ENCODE data around the gene RXRA.
A peak's percentile ranks its signal among the peaks of the same experiment; 100 is the strongest.

The RXRA gene

GRCh38 chr9:134393582-134394280 lies 67.5 kb downstream of the RXRA start:
- 93% methylated on average over 3 of the region's 7 CpGs for WGBS (ENCODE audit: insufficient coverage)
- ChIA-PET CTCF (interaction anchor here (2.3 to 7.6 kb wide), 2 partner anchors 10 to 49 kb away, joined by 5 to 55 read pairs; no protein-coding TSS in a partner anchor), POLR2A (interaction anchor here (0.9 kb wide), 1 partner anchor 10 kb away, joined by 3 read pairs; no protein-coding TSS in a partner anchor)
- Histone ChIP-seq H3K36me3 (ENCODE audit: control insufficient read depth in 4 of 4, insufficient read depth in 4 of 4, low read length in 3 of 4) (no peaks in the 10 kb centered on the region), H3K27me3 (replicated peaks in 2 of 5; ENCODE audit: control insufficient read depth in 4 of 5, insufficient read depth in 5 of 5, low read length in 4 of 5) (no peaks in the 10 kb centered on the region), H3K27ac (ENCODE audit: insufficient read depth in 1 of 2, low read depth in 1 of 2, low read length in 2 of 2, poor library complexity in 1 of 2, severe bottlenecking in 2 of 2) (no peak overlapping the region), H3K9me3 (ENCODE audit: control extremely low read depth in 1 of 5, control insufficient read depth in 4 of 5, insufficient read depth in 2 of 5, low read depth in 1 of 5, low read length in 4 of 5) (peaks cover 0 to 1% (median 0%) of the 10 kb centered on the region in 5 experiments), H3K4me3 (ENCODE audit: control insufficient read depth in 1 of 7, extremely low read depth in 1 of 7, insufficient read depth in 4 of 7, low read depth in 2 of 7, low read length in 6 of 7) (no peak overlapping the region), H3K4me1 (ENCODE audit: control extremely low read depth in 1 of 4, control insufficient read depth in 4 of 4, insufficient read depth in 4 of 4, low read length in 3 of 4) (peaks cover 3 to 92% (median 72%) of the 10 kb centered on the region in 4 experiments)
- no peak for DNase-seq

- WGBS (ENCODE audit: insufficient coverage) = 95% methylated on average over 13 of the region's 16 CpGs
- H3K27ac ChIP-seq (ENCODE audit: insufficient read depth in 1 of 2, low read depth in 1 of 2, low read length in 2 of 2, poor library complexity in 1 of 2, severe bottlenecking in 2 of 2) = no peak overlapping the region
- POLR2A ChIA-PET = interaction anchor here (2.7 kb wide), 1 partner anchor 11 kb away, joined by 14 read pairs; no protein-coding TSS in a partner anchor
- H3K36me3 ChIP-seq (ENCODE audit: control insufficient read depth in 4 of 4, insufficient read depth in 4 of 4, low read length in 3 of 4) = peaks cover 0 to 5% (median 0%) of the 10 kb centered on the region in 4 experiments
- no peaks in the 10 kb centered on the region for H3K27me3 ChIP-seq (replicated peaks in 2 of 5; ENCODE audit: control insufficient read depth in 4 of 5, insufficient read depth in 5 of 5, low read length in 4 of 5)
- no peak overlapping the region for H3K4me3 ChIP-seq (ENCODE audit: control insufficient read depth in 1 of 7, extremely low read depth in 1 of 7, insufficient read depth in 4 of 7, low read depth in 2 of 7, low read length in 6 of 7)
- peaks cover 3 to 91% (median 74%) of the 10 kb centered on the region in 4 experiments for H3K4me1 ChIP-seq (ENCODE audit: control extremely low read depth in 1 of 4, control insufficient read depth in 4 of 4, insufficient read depth in 4 of 4, low read length in 3 of 4)
- no peak for DNase-seq
- CTCF ChIA-PET = interaction anchor here (2.3 to 7.6 kb wide), 3 partner anchors 12 to 48 kb away, joined by 5 to 55 read pairs (median 7); no protein-coding TSS in a partner anchor
- peaks cover 0 to 9% (median 0%) of the 10 kb centered on the region in 5 experiments for H3K9me3 ChIP-seq (ENCODE audit: control extremely low read depth in 1 of 5, control insufficient read depth in 4 of 5, insufficient read depth in 2 of 5, low read depth in 1 of 5, low read length in 4 of 5)
These were observed 68.8 kb downstream of the RXRA start for GRCh38 chr9:134395002-134395517.

- Histone ChIP-seq H3K27ac (ENCODE audit: insufficient read depth in 1 of 2, low read depth in 1 of 2, low read length in 2 of 2, poor library complexity in 1 of 2, severe bottlenecking in 2 of 2) (no peak overlapping the region), H3K4me1 (ENCODE audit: control extremely low read depth in 1 of 4, control insufficient read depth in 4 of 4, insufficient read depth in 4 of 4, low read length in 3 of 4) (peaks cover 3 to 90% (median 67%) of the 10 kb centered on the region in 4 experiments), H3K36me3 (ENCODE audit: control insufficient read depth in 4 of 4, insufficient read depth in 4 of 4, low read length in 3 of 4) (peaks cover 0 to 5% (median 0%) of the 10 kb centered on the region in 4 experiments), H3K4me3 (ENCODE audit: control insufficient read depth in 1 of 7, extremely low read depth in 1 of 7, insufficient read depth in 4 of 7, low read depth in 2 of 7, low read length in 6 of 7) (peak overlapping the region in 3 of 7 experiments; percentile 32 to 66 (median 55)), H3K27me3 (replicated peaks in 2 of 5; ENCODE audit: control insufficient read depth in 4 of 5, insufficient read depth in 5 of 5, low read length in 4 of 5) (no peaks in the 10 kb centered on the region), H3K9me3 (ENCODE audit: control extremely low read depth in 1 of 5, control insufficient read depth in 4 of 5, insufficient read depth in 2 of 5, low read depth in 1 of 5, low read length in 4 of 5) (peaks cover 0 to 9% (median 0%) of the 10 kb centered on the region in 5 experiments)
- CTCF ChIA-PET = interaction anchor here (0.8 to 7.6 kb wide), 11 partner anchors 11 to 225 kb away, joined by 3 to 55 read pairs (median 5); no protein-coding TSS in a partner anchor
- DNase-seq = no peak
- POLR2A ChIA-PET = interaction anchor here (0.5 to 2.7 kb wide), 4 partner anchors 11 to 209 kb away, joined by 3 to 14 read pairs (median 5); no protein-coding TSS in a partner anchor
- 73% methylated on average over 8 of the region's 12 CpGs for WGBS (ENCODE audit: insufficient coverage)
These were observed 69.5 kb downstream of the RXRA start for GRCh38 chr9:134395737-134396257.

- Histone ChIP-seq H3K27me3 (replicated peaks in 2 of 5; ENCODE audit: control insufficient read depth in 4 of 5, insufficient read depth in 5 of 5, low read length in 4 of 5) (no peaks in the 10 kb centered on the region), H3K27ac (ENCODE audit: insufficient read depth in 1 of 2, low read depth in 1 of 2, low read length in 2 of 2, poor library complexity in 1 of 2, severe bottlenecking in 2 of 2) (no peak overlapping the region), H3K9me3 (ENCODE audit: control extremely low read depth in 1 of 5, control insufficient read depth in 4 of 5, insufficient read depth in 2 of 5, low read depth in 1 of 5, low read length in 4 of 5) (peaks cover 0 to 9% (median 0%) of the 10 kb centered on the region in 5 experiments), H3K4me1 (ENCODE audit: control extremely low read depth in 1 of 4, control insufficient read depth in 4 of 4, insufficient read depth in 4 of 4, low read length in 3 of 4) (peaks cover 3 to 90% (median 62%) of the 10 kb centered on the region in 4 experiments), H3K4me3 (ENCODE audit: control insufficient read depth in 1 of 7, extremely low read depth in 1 of 7, insufficient read depth in 4 of 7, low read depth in 2 of 7, low read length in 6 of 7) (peak overlapping the region in 5 of 7 experiments; percentile 15 to 66 (median 52)), H3K36me3 (ENCODE audit: control insufficient read depth in 4 of 4, insufficient read depth in 4 of 4, low read length in 3 of 4) (peaks cover 0 to 5% (median 0%) of the 10 kb centered on the region in 4 experiments)
- POLR2A ChIA-PET = interaction anchor here (0.5 to 2.7 kb wide), 7 partner anchors 8 to 210 kb away, joined by 3 to 14 read pairs (median 4); no protein-coding TSS in a partner anchor
- peak; percentile 69 to 91 (median 85) for DNase-seq
- CTCF ChIA-PET = interaction anchor here (0.8 to 7.6 kb wide), 11 partner anchors 11 to 225 kb away, joined by 3 to 55 read pairs (median 5); no protein-coding TSS in a partner anchor
- WGBS (ENCODE audit: insufficient coverage) = under 1% methylated on average over 17 of the region's 18 CpGs
These were observed 70.0 kb downstream of the RXRA start for GRCh38 chr9:134396258-134396742.

GRCh38 chr9:134396825-134397224 lies 70.6 kb downstream of the RXRA start:
- Histone ChIP-seq H3K9me3 (ENCODE audit: control extremely low read depth in 1 of 5, control insufficient read depth in 4 of 5, insufficient read depth in 2 of 5, low read depth in 1 of 5, low read length in 4 of 5) (peaks cover 0 to 9% (median 0%) of the 10 kb centered on the region in 5 experiments), H3K27me3 (replicated peaks in 2 of 5; ENCODE audit: control insufficient read depth in 4 of 5, insufficient read depth in 5 of 5, low read length in 4 of 5) (no peaks in the 10 kb centered on the region), H3K4me3 (ENCODE audit: control insufficient read depth in 1 of 7, extremely low read depth in 1 of 7, insufficient read depth in 4 of 7, low read depth in 2 of 7, low read length in 6 of 7) (peak overlapping the region in 5 of 7 experiments; percentile 15 to 66 (median 52)), H3K36me3 (ENCODE audit: control insufficient read depth in 4 of 4, insufficient read depth in 4 of 4, low read length in 3 of 4) (peaks cover 0 to 5% (median 0%) of the 10 kb centered on the region in 4 experiments), H3K4me1 (ENCODE audit: control extremely low read depth in 1 of 4, control insufficient read depth in 4 of 4, insufficient read depth in 4 of 4, low read length in 3 of 4) (peaks cover 3 to 89% (median 57%) of the 10 kb centered on the region in 4 experiments), H3K27ac (ENCODE audit: insufficient read depth in 1 of 2, low read depth in 1 of 2, low read length in 2 of 2, poor library complexity in 1 of 2, severe bottlenecking in 2 of 2) (no peak overlapping the region)
- 3% methylated on average over 4 of the region's 8 CpGs for WGBS (ENCODE audit: insufficient coverage)
- ChIA-PET POLR2A (interaction anchor here (0.5 to 2.7 kb wide), 5 partner anchors 8 to 47 kb away, joined by 3 to 14 read pairs (median 4); no protein-coding TSS in a partner anchor), CTCF (interaction anchor here (0.8 to 7.6 kb wide), 11 partner anchors 10 to 226 kb away, joined by 3 to 55 read pairs (median 5); no protein-coding TSS in a partner anchor)
- DNase-seq = peak in 2 of 3 donors; percentile 61 to 70

GRCh38 chr9:134398756-134399155 lies 72.5 kb downstream of the RXRA start:
- Histone ChIP-seq H3K4me1 (ENCODE audit: control extremely low read depth in 1 of 4, control insufficient read depth in 4 of 4, insufficient read depth in 4 of 4, low read length in 3 of 4) (peaks cover 3 to 90% (median 62%) of the 10 kb centered on the region in 4 experiments), H3K36me3 (ENCODE audit: control insufficient read depth in 4 of 4, insufficient read depth in 4 of 4, low read length in 3 of 4) (peaks cover 0 to 9% (median 1%) of the 10 kb centered on the region in 4 experiments), H3K4me3 (ENCODE audit: control insufficient read depth in 1 of 7, extremely low read depth in 1 of 7, insufficient read depth in 4 of 7, low read depth in 2 of 7, low read length in 6 of 7) (no peak overlapping the region), H3K27me3 (replicated peaks in 2 of 5; ENCODE audit: control insufficient read depth in 4 of 5, insufficient read depth in 5 of 5, low read length in 4 of 5) (no peaks in the 10 kb centered on the region), H3K9me3 (ENCODE audit: control extremely low read depth in 1 of 5, control insufficient read depth in 4 of 5, insufficient read depth in 2 of 5, low read depth in 1 of 5, low read length in 4 of 5) (peaks cover 0 to 9% (median 0%) of the 10 kb centered on the region in 5 experiments), H3K27ac (ENCODE audit: insufficient read depth in 1 of 2, low read depth in 1 of 2, low read length in 2 of 2, poor library complexity in 1 of 2, severe bottlenecking in 2 of 2) (no peak overlapping the region)
- ChIA-PET POLR2A (no interaction called here), CTCF (interaction anchor here (0.6 to 7.6 kb wide), 7 partner anchors 10 to 231 kb away, joined by 3 to 55 read pairs (median 5); no protein-coding TSS in a partner anchor)
- whole genome bisulfite sequencing (ENCODE audit: insufficient coverage) = 100% methylated on average over 3 of the region's 5 CpGs
- DNase-seq = no peak

Measured in common myeloid progenitor, CD34-positive (primary cell).